Activated CD4-positive, alpha-beta T cell treated with anti-CD3 and anti-CD28 coated beads for 48 hours (primary cell): ENCODE data around the gene SENP7.
"Not testable (repeated sequence)": the region's sequence is repeated elsewhere in the genome, so short reads cannot be mapped to it uniquely, and the experiment has no call there.

Source experiments
- DNase-seq: peaks from one replicate; pipeline ENCODE4 v3.0.0-alpha.2; 2020

The SENP7 gene

DNA sequence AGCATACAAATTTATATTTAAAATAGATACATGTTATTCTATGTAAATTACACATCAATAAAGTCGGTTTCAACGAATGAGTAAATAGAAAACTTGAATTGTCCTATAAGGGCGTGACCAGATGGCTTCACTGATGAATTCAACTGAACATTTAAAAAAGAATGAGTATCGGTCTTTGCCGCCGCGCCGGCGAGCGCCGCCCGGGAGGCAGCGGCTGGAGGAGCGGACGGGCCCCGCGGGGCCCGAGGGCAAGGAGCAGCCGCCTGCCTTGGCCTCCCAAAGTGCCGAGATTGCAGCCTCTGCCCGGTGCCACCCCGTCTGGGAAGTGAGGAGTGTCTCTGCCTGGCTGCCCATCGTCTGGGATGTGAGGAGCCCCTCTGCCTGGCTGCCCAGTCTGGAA lies 74.4 kb downstream of the SENP7 start:
- DNase-seq: not testable (repeated sequence)

DNA sequence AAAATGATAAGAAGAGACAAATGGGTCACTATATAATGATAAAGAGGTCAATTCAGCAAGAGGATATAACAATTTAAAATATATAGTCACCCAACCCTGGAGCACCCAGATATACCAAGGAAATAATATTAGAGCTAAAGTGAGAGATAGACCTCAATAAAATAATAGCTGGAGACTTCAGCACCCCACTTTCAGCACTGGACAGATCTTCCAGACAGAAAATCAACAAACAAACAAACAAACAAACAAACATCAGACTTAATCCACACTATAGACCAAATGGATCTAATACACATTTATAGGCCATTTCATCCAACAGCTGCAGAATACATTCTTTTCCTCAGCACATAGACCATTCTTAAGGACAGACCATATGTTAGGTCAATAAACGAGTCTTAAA lies 79.4 kb downstream of the SENP7 start:
- DNase-seq: no peak

DNA sequence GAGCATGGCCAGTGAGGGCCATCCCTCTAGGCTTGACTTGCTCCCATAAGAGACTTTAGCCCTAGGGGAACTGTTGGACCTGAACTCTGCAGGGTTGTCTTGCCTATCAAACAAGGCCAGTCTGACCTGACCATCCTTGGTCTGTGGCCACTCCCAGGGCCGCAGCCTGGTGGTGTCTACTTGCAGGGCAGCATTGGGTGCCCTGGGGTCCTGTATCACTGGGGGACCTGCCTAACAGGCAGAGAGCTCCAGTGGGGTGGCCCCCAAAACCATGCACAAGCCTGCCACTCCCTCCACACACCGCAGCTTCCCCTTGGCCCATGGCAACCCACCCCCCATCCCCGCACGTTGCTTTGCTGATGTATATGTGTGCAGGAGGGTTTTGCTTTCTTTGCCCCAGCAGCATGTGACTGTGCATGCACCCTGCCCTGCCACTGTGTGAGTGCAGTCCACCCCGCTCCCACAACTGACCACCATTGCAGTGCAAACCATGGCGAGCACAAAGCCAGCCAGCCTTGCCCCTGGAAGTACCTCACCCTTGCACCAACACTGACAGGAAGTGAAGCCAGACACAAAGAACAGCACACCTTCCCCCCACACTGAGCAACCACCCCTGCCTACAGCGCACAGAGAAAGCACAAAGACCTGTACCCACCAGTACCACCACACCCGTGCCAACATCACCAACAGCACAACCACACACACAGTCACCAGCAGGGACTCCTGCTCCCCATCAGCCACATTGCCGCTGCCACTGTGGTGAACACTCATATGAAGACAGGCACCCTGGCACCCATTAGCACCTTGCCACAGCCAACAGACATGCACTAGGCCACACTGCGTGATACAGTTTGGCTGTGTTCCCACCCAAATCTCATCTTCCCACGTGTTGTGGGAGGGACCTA lies 88.8 kb downstream of the SENP7 start:
- peak; percentile 15 for DNase-seq

DNA sequence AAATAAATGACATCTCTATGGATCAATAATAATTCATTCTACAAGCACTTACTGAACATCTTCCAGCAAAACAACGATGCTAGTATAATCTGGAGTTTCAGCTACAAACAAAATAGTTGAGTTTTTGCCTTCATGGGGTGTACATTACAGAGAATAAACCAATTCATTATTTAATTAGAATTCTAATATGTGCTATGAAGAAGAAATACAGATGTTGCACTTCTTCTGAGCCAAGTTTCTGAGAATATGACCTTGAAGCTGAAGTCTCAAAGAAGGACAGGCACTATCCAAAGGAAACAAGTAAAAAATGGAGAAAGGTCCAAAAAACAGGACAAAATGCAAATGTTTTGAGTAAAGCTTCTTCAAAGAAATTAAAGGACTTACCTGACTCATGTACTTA lies 94.2 kb downstream of the SENP7 start:
- DNase-seq: no peak

- no peak for DNase-seq
These were observed 98.9 kb downstream of the SENP7 start for GRCh38 chr3:101414121-101414520.

DNA sequence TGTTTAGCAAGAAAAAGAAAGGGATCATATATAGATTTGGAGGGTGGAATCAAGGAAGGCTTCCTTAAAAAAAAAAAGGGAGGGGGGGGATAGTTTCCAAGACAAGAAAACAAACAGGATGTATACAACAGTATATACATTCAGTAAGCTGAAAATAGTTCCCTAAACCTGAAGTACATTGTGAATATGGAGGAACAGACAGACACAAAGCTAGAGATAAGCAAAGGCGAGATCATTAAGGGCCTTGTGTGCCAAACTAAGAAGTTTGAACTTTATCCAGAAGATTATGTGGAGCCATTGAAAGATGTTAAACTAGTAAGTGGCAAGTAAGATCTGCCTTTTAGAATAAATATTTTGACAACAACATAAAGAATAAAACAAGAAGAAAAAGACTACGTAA lies 99.4 kb downstream of the SENP7 start:
- no peak for DNase-seq

- DNase-seq: no peak
These were observed 121.5 kb downstream of the SENP7 start for GRCh38 chr3:101391413-101391950.

- no peak for DNase-seq
These were observed 124.3 kb downstream of the SENP7 start for GRCh38 chr3:101388706-101389105.

- DNase-seq: no peak
These were observed 125.7 kb downstream of the SENP7 start for GRCh38 chr3:101387351-101387750.

GRCh38 chr3:101384426-101384825 lies 128.6 kb downstream of the SENP7 start:
- DNase-seq: no peak

- DNase-seq: no peak
These were observed 129.4 kb downstream of the SENP7 start for GRCh38 chr3:101383656-101384055.

DNA sequence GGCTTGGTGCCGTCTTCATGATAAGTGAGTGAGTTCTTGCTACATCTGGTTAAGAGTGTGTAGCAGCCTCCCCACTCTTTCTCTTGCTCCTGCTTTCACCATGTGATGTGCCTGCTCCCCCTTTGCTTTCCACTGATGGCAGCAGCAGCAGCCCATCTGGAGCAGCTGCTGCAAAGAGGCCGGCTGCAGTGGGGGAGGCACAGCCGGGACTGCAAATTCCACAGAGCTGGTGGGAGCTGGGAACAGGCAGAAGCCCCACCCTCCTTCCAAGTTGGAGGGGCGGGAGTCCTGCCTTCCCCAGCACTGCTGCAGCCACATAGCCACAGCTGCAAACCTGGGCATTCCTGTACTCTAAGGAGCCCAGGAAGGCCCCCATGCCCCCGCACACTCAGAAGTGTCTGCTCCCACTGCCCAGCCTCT lies 129.8 kb downstream of the SENP7 start:
- no peak for DNase-seq

DNA sequence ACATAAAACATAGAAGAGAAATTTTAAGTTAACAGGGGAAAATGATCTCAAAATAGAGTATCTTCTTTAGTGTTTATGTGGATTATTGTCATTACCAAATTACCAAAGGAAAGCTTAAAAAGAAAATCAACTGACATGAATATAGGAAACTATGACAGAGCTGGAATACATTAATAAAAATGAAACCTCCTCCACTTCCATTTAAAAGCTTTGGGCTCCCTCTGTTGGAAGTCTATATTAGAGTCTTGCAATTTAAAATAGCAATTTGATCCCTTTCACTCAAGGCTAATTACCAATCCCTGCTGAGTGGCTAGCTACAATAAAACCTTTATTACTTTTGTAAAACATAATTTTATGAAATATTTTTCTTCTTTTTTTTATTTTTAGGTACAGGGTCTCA lies 131.2 kb downstream of the SENP7 start:
- DNase-seq: no peak

DNA sequence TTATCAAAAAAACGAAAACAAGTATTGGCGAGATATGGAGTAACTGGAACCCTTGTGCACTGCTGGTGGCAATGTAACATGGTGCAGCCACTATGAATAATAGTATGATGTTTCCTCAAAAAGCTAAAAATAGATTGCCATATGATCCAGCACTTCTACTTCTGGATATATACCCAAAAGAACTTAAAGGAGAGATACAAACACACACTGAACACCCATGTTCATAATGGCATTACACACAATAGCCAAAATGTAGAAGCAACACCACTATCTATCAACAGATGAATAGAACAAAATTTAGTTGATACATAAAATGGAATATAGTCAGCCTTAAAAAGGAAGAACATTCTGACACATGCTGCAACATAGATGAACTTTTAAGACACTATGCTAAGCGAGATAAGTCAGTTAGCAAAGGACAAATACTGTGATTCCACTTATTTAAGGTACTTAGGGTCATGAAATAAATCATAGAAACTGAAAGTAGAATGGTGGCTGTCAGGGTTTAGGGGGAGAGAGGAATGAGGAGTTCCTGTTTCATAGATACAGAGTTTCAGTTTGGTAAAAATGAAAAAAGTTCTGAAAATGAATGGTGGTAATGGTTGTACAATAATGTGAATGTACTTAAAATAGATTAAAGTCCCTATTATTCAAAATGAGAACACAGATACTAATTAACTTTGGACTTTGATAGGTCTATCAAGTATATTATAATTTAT lies 133.2 kb downstream of the SENP7 start:
- DNase-seq: no peak

DNA sequence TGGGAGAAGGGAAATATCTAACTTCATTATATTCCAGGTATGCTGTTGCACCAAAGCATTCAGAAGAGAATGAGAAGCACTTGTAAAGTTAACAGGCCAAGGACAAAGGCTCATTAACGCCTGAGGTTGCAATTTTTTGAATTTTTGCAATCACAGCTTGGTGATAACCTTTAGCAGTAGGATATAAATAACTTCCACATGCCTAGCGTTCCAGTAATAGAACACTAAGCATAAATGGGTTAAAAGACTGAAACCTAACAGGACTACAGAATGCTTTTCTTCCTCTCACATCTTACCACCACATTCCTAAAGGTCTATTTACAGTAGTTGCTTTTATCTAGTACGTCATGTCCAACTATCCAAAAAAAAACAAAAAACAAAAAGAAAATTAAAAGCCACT lies 135.2 kb downstream of the SENP7 start:
- no peak for DNase-seq

DNA sequence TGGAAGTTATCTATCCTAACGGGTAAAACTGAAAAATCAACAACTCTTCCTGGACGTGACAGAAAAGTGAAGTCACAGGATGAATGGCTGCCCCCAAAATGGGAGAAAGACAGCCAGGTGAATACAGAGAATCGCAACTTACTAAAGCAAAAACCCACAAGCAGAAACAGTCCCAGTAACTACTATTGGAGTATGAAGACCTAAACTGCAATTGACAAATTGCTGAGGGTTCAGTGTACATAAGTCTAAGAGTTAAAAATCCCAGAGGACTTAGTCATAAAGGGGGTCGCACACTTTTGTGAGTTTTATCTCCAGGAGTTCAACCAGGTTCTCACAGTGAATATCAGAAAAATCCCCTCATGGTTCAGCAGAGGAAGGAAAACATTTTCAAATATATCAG lies 135.8 kb downstream of the SENP7 start:
- no peak for DNase-seq

DNA sequence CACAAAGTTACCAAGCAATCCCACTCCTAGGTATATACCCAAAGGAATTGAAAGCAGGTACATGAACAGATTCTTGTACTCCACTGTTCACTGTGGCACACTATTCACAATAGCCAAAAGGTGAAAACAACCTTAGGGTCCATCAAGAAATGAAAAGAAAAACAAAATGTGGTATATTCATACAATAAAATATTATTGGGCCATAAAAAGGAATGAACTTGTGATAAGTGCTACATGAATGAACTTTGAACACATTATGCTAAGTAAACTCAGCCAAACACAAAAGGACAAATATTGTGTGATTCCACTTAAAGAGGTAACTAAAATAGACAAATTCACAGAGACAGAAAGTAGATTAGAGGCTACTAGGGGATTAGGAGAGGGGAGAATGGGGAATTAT lies 137.4 kb downstream of the SENP7 start:
- no peak for DNase-seq

GRCh38 chr3:101362406-101362805 lies 150.6 kb downstream of the SENP7 start:
- DNase-seq: no peak

- DNase-seq: no peak
These were observed 161.2 kb downstream of the SENP7 start for GRCh38 chr3:101351829-101352228.

GRCh38 chr3:101340591-101340990 lies 172.4 kb downstream of the SENP7 start:
- DNase-seq: no peak

DNA sequence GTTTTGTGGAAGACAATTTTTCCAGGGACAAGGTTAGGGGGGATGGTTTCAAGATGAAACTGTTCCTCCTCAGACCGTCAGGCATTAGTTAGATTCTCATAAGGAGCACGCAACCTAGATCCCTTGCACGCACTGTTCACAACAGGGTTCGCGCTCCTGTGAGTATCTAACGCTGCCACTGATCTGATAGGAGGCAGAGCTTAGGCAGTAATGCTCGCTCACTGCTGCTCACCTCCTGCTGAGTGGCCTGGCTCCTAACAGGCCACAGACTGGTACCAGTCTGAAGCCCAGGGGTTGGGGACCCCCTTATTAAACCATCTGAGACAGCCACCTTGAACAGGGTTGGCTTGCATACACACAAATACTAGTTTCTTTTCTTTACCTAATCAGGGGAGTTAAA lies 179.1 kb downstream of the SENP7 start:
- DNase-seq: no peak

GRCh38 chr3:101329016-101329673 lies 183.9 kb downstream of the SENP7 start:
- no peak for DNase-seq

- no peak for DNase-seq
These were observed 187.4 kb downstream of the SENP7 start for GRCh38 chr3:101325393-101326134.
